ENCODE results near the gene ZNF511.

Gene ZNF511

GRCh38 chr10:133308421-133309099 lies at the start of gene ZNF511, which contains the start of gene TUBGCP2:
Gene ZNF511 (plus strand): TSS chr10:133308914. CDS start chr10:133308944, 30 bp downstream.
Gene TUBGCP2 (minus strand): TSS chr10:133308872. CDS start chr10:133302941, 5,931 bp downstream.
- peaks cover 7 to 51% of the 10 kb centered on the region in 2 experiments; a peak in 2 of 3 replicates for H3K36me3 ChIP-seq (ENCODE audit: control insufficient read depth in 2 of 2, insufficient read depth in 1 of 2, low read length in 2 of 2)
- H3K4me3 ChIP-seq (ENCODE audit: low read depth, low read length), result peak within 1 kb of the TSS; percentile 95
- no peaks in the 10 kb centered on the region for H3K4me1 ChIP-seq (ENCODE audit: control insufficient read depth, insufficient read depth, low read length)
- CTCF ChIA-PET, result interaction anchor here (0.6 to 2.4 kb wide), 12 partner anchors 10 to 305 kb away, joined by 3 to 6 read pairs (median 4); no protein-coding TSS in a partner anchor
- H3K27ac ChIP-seq (ENCODE audit: extremely low read depth, low read depth, low read length), result peak within 1 kb of the TSS; percentile 88
- POLR2A ChIA-PET, result interaction anchor here (1.6 kb wide), 1 partner anchor 21 kb away, joined by 5 read pairs; no protein-coding TSS in a partner anchor
- no peaks in the 10 kb centered on the region for H3K9me3 ChIP-seq (ENCODE audit: control insufficient read depth, insufficient read depth, low read depth, low read length)
- peak; percentile 51; the same call in 1 of the 2 replicates for TF ChIP-seq ATF2 (tag by site-specific recombination; IDR thresholded peaks at IDR 0.05; ENCODE audit: low read depth)
- TF ChIP-seq ZNF660 (tag by site-specific recombination; IDR thresholded peaks at IDR 0.05), result peak; percentile 63; the same call in 1 of the 2 replicates
- no peak for TF ChIP-seq PRDM10 (tag by site-specific recombination; IDR thresholded peaks at IDR 0.05)
- no peak for TF ChIP-seq REPIN1 (tag by site-specific recombination; IDR thresholded peaks at IDR 0.05; ENCODE audit: low read depth)
- TF ChIP-seq ZNF610 (tag by site-specific recombination; IDR thresholded peaks at IDR 0.05; ENCODE audit: borderline replicate concordance), result no peak
- no peak for TF ChIP-seq SCRT2 (tag by site-specific recombination; IDR thresholded peaks at IDR 0.05)
- no peak for TF ChIP-seq ZBTB21 (tag by site-specific recombination; IDR thresholded peaks at IDR 0.05)
- TF ChIP-seq SP2 (tag by site-specific recombination; IDR thresholded peaks at IDR 0.05), result peak; percentile 47
- TF ChIP-seq ZNF510 (tag by site-specific recombination; IDR thresholded peaks at IDR 0.05; ENCODE audit: insufficient replicate concordance), result no peak
- peak; percentile 94 for TF ChIP-seq PATZ1 (tag by site-specific recombination; IDR thresholded peaks at IDR 0.05)
- no peak for TF ChIP-seq SCRT1 (tag by site-specific recombination; IDR thresholded peaks at IDR 0.05; ENCODE audit: borderline replicate concordance)
- TF ChIP-seq KLF10 (tag by site-specific recombination; IDR thresholded peaks at IDR 0.05), result peak; percentile 71
- TF ChIP-seq ZNF837 (tag by site-specific recombination; IDR thresholded peaks at IDR 0.05), result no peak
- TF ChIP-seq ZBTB11 (tag by site-specific recombination; conservative IDR thresholded peaks at IDR 0.05; ENCODE audit: low read depth), result peak; percentile 65
- TF ChIP-seq CTCF (tag by site-specific recombination; IDR thresholded peaks at IDR 0.05), result peak; percentile 47; the same call in 1 of the 2 replicates
- TF ChIP-seq ZNF398 (tag by site-specific recombination; IDR thresholded peaks at IDR 0.05), result peak; percentile 59; the same call in 1 of the 2 replicates
- TF ChIP-seq ZNF768 (tag by site-specific recombination; IDR thresholded peaks at IDR 0.05), result no peak
- TF ChIP-seq ZNF561 (tag by site-specific recombination; IDR thresholded peaks at IDR 0.05; ENCODE audit: borderline replicate concordance), result peak; percentile 99
- 0 out of 2 replicates have a peak, but pooled peaks have one; percentile 67 for TF ChIP-seq PBX3 (CRISPR knock-in tag; IDR thresholded peaks at IDR 0.05)
- no peak for TF ChIP-seq OVOL3 (tag by site-specific recombination; IDR thresholded peaks at IDR 0.05)

Measured in HEK293 (cell line).